Stimulated activated CD4-positive, alpha-beta T cell treated with anti-CD3 and anti-CD28 coated beads, TNF-alpha, amount 100 ng/mL, for 4 hours (primary cell): ENCODE results near the gene SLC17A3.

Experiments
- DNase-seq, 3 experiments: peaks; one replicate each; pipeline ENCODE4 v3.0.0-alpha.2; 2020; ENCODE audit warnings: low read depth in 3 of 3

Gene SLC17A3

GRCh38 chr6:25889877-25890853 is 16.1 kb upstream of the SLC17A3 start:
- DNase-seq, result no peak

GRCh38 chr6:25888626-25889025 is 14.6 kb upstream of the SLC17A3 start:
- no peak for DNase-seq

- DNase-seq, result no peak
These were observed 12.0 kb upstream of the SLC17A3 start for GRCh38 chr6:25886066-25886465.

- no peak for DNase-seq
These were observed 9.9 kb upstream of the SLC17A3 start for GRCh38 chr6:25883991-25884390.

GRCh38 chr6:25883536-25883935 is 9.5 kb upstream of the SLC17A3 start:
- DNase-seq, result no peak

GRCh38 chr6:25882051-25882496 is 8.0 kb upstream of the SLC17A3 start:
- peak in 1 of 3 experiments; percentile 8 for DNase-seq

- no peak for DNase-seq
These were observed 6.6 kb upstream of the SLC17A3 start for GRCh38 chr6:25880601-25881000.

- no peak for DNase-seq
These were observed 4.8 kb upstream of the SLC17A3 start for GRCh38 chr6:25878721-25879322.

GRCh38 chr6:25875926-25876602 is 2.0 kb upstream of the SLC17A3 start:
- DNase-seq, result no peak

- DNase-seq, result no peak
These were observed 1.5 kb upstream of the SLC17A3 start for GRCh38 chr6:25875563-25875905.

- no peak for DNase-seq
These were observed 949 bp upstream of the SLC17A3 start for GRCh38 chr6:25874822-25875562.

- DNase-seq, result no peak
These were observed 1.2 kb downstream of the SLC17A3 start for GRCh38 chr6:25872814-25873213.

GRCh38 chr6:25869840-25870239 is 4.2 kb downstream of the SLC17A3 start:
- no peak for DNase-seq

- no peak for DNase-seq
These were observed 5.4 kb downstream of the SLC17A3 start for GRCh38 chr6:25868436-25869183.

GRCh38 chr6:25866011-25866410 is 8.0 kb downstream of the SLC17A3 start:
- DNase-seq, result no peak

GRCh38 chr6:25863360-25863759 is 10.7 kb downstream of the SLC17A3 start:
- DNase-seq, result no peak

- DNase-seq, result no peak
These were observed 11.8 kb downstream of the SLC17A3 start for GRCh38 chr6:25862199-25862598.

- DNase-seq, result no peak
These were observed 21.3 kb downstream of the SLC17A3 start for GRCh38 chr6:25852756-25853155.

GRCh38 chr6:25851961-25852360 is 22.1 kb downstream of the SLC17A3 start:
- no peak for DNase-seq

GRCh38 chr6:25844518-25844917 is 29.5 kb downstream of the SLC17A3 start:
- DNase-seq, result no peak

GRCh38 chr6:25842526-25842925 is 31.5 kb downstream of the SLC17A3 start:
- DNase-seq, result no peak
